ENCODE measurements around the gene HCN3. TPM values are rescaled to one million over a fixed set of nuclear protein-coding genes. Genes with fewer than 3 reads are reported as not detected.

The HCN3 gene
- total and polyA plus RNA-seq, 8 donors: 0.46 to 13.6 (median 1.9) TPM

GRCh38 chr1:155277902-155278688, 832 bp downstream of the HCN3 start:
- peak; percentile 52 to 87 for DNase-seq
- intact Hi-C loops (cut with DNase I; ENCODE audit: low total_unique reads): no loop called here
- H3K27ac ChIP-seq: peak overlapping the region; percentile 61 to 83 (median 72)
- H3K9me3 ChIP-seq: no peaks in the 10 kb centered on the region
- no peak for TF ChIP-seq POLR2A (IDR thresholded peaks at IDR 0.05)
- peak in 2 of 7 experiments; percentile 9 to 27 for TF ChIP-seq CTCF (IDR thresholded peaks at IDR 0.05)
- no peak for TF ChIP-seq EP300 (IDR thresholded peaks at IDR 0.05)
- H3K36me3 ChIP-seq: peaks cover 0 to 10% (median 2%) of the 10 kb centered on the region in 4 donors
- H3K27me3 ChIP-seq: no peaks in the 10 kb centered on the region
- H3K4me3 ChIP-seq: peak overlapping the region; percentile 73 to 93 (median 82)
- WGBS, 5 donors: 0 to 2% (median 1%) methylated on average over 25 to 29 of the region's 29 CpGs
- H3K4me1 ChIP-seq: peaks cover 11 to 30% (median 25%) of the 10 kb centered on the region in 4 donors

- no peak for DNase-seq
- H3K4me1 ChIP-seq: peaks cover 11 to 28% (median 22%) of the 10 kb centered on the region in 4 donors
- H3K27me3 ChIP-seq: no peaks in the 10 kb centered on the region
- peaks cover 0 to 12% (median 2%) of the 10 kb centered on the region in 4 donors for H3K36me3 ChIP-seq
- peak overlapping the region in 2 of 4 donors; percentile 81 to 93 for H3K4me3 ChIP-seq
- intact Hi-C loops (cut with DNase I; ENCODE audit: low total_unique reads): no loop called here
- no peak for TF ChIP-seq POLR2AphosphoS5 (IDR thresholded peaks at IDR 0.05)
- peak in 1 of 7 experiments; percentile 5 for TF ChIP-seq CTCF (IDR thresholded peaks at IDR 0.05)
- TF ChIP-seq EP300 (IDR thresholded peaks at IDR 0.05): no peak
- TF ChIP-seq POLR2A (IDR thresholded peaks at IDR 0.05): no peak
- H3K27ac ChIP-seq: no peak overlapping the region
- H3K9me3 ChIP-seq: no peaks in the 10 kb centered on the region
- 53 to 63% (median 60%) methylated on average over 10 of the region's 10 CpGs for WGBS, 5 donors
Observed at GRCh38 chr1:155278689-155279160, 1.5 kb downstream of the HCN3 start.

GRCh38 chr1:155279268-155279667, 2.0 kb downstream of the HCN3 start:
- DNase-seq: no peak
- no peaks in the 10 kb centered on the region for H3K9me3 ChIP-seq
- no peak overlapping the region for H3K27ac ChIP-seq
- WGBS, 5 donors: 77 to 90% (median 87%) methylated on average over 2 of the region's 2 CpGs
- intact Hi-C loops (cut with DNase I; ENCODE audit: low total_unique reads): no loop called here
- H3K36me3 ChIP-seq: peaks cover 0 to 16% (median 3%) of the 10 kb centered on the region in 4 donors
- H3K4me1 ChIP-seq: peaks cover 7 to 24% (median 18%) of the 10 kb centered on the region in 4 donors
- no peak overlapping the region for H3K4me3 ChIP-seq
- no peaks in the 10 kb centered on the region for H3K27me3 ChIP-seq
- TF ChIP-seq EP300 (IDR thresholded peaks at IDR 0.05): no peak
- no peak for TF ChIP-seq POLR2AphosphoS5 (IDR thresholded peaks at IDR 0.05)
- no peak for TF ChIP-seq POLR2A (IDR thresholded peaks at IDR 0.05)
- TF ChIP-seq CTCF (IDR thresholded peaks at IDR 0.05): no peak

- WGBS, 5 donors: 93 to 97% (median 95%) methylated on average over 27 to 29 of the region's 29 CpGs
- no peak overlapping the region for H3K4me3 ChIP-seq
- H3K27me3 ChIP-seq: no peaks in the 10 kb centered on the region
- TF ChIP-seq POLR2AphosphoS5 (IDR thresholded peaks at IDR 0.05) (no peak), CTCF (IDR thresholded peaks at IDR 0.05) (no peak), POLR2A (IDR thresholded peaks at IDR 0.05) (no peak)
- intact Hi-C loops (cut with DNase I; ENCODE audit: low total_unique reads): no loop called here
- peaks cover 0 to 20% (median 8%) of the 10 kb centered on the region in 4 donors for H3K36me3 ChIP-seq
- no peak overlapping the region for H3K27ac ChIP-seq
- H3K4me1 ChIP-seq: peaks cover 7 to 15% (median 11%) of the 10 kb centered on the region in 4 donors
- no peaks in the 10 kb centered on the region for H3K9me3 ChIP-seq
- no peak for DNase-seq
Observed at GRCh38 chr1:155282488-155283091, 5.3 kb downstream of the HCN3 start.
